Stimulated activated CD4-positive, alpha-beta T cell treated with anti-CD3 and anti-CD28 coated beads, TNF-alpha, amount 100 ng/mL, for 24 hours (primary cell): ENCODE measurements around the gene SLC25A28.

Source experiments
- DNase-seq, 3 experiments: peaks; one replicate each; pipeline ENCODE4 v3.0.0-alpha.2; 2020; ENCODE audit warnings: low read depth in 3 of 3

SLC25A28 gene

DNA sequence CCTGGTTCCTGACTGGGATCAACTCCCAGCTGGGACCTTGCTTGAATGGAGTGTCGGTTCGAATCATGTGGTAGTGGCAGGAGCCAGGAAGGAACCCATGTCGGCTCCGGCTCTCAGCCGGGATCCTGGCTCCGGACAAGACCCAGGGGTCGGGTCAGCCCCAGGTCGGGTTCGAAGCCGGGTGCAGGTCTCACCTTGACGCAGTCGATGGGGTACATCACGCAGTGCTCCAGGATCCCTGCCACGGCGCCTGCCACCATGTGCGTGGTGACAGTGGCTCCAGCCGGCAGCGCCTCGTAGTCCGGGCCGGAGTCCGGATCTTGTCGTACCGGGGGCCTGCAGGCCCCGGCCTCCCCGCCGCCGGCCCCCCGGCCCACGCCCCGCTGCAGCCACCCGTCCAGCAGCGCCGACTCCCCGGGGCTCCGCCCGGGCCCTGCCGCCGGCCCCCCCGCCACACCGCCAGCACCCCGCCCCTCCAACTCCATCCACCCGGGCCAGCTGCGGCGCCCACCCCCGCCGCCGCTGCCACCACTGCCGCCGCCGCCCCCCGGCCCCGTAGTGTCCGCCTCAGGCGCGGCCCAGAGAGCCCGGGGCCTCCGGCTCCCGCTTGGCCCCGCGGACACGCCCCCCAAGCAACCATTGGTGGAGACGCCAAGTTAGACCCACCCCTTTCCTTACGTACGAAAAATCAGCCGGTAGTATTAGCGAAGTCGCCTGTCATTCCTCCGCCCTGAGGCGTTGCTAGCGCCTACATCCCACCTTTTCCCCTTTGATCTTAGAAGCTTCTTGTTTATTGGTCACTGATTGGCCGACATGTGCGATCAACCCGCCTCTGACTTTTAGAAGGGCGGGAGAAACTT, at the start of gene SLC25A28:
TSS of gene SLC25A28 (minus strand) at position 589 of the 860 bp plus-strand sequence. CDS start at position 485, 104 bp downstream.
- DNase-seq: peak; percentile 80 to 90 (median 90)

- DNase-seq: no peak
These were observed 47.0 kb upstream of the SLC25A28 start for GRCh38 chr10:99667108-99667751.

- DNase-seq: no peak
These were observed 45.1 kb upstream of the SLC25A28 start for GRCh38 chr10:99665304-99665703.

GRCh38 chr10:99661377-99661763, 41.1 kb upstream of the SLC25A28 start:
- DNase-seq: no peak

DNA sequence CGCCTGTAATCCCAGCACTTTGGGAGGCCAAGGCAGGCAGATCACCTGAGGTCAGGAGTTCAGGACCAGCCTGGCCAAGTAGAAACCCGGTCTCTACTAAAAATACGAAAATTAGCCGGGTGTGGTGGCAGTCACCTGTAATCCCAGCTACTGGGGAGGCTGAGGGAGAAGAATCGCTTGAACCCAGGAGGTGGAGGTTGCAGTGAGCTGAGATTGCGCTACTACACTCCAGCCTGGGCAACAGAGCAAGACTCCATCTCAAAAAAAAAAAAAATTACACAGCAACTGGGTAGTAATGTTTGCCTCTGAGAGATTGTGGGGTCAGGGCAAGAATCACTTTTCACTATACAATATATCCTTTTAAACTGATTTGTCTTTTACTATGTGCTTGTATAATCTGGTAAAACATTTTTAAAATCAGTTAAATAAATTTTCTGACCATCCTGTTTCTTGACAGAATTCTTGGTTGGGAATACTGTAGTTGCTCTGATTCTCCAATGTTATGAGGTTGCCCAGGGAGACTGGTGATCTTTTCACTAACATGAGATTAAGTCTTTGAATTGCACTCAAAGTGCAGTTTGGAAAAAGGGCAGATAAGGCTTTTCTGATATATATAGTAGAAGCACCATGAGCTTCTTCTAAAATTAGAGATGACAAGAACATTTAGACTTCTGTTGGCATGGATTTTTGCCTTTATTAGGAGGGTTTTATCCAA, 40.6 kb upstream of the SLC25A28 start:
- DNase-seq: no peak

DNA sequence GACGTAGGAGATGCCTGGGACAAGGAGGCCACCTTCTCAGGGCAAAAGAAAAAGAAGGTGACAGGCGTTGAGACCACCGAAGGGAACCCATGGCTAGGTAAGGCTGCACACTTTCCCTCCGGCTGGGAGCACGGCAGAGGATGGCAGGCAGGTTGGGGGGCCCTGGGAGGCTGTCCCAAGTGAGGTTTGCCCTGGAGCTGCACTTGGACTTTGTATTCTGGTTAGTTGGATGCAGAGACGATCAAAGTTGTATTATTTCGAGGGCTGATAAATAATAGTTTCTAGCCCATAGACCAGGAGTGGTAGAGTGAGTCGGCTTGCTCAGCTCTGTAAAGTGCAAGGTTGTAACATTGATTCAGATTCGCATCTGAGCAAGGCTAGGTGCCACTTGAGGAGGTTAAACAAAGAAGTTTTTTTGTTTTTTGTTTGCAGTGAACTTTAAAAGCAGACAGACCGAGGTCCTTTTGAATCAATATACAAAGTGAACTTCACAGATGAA, 39.7 kb upstream of the SLC25A28 start:
- DNase-seq: no peak

DNA sequence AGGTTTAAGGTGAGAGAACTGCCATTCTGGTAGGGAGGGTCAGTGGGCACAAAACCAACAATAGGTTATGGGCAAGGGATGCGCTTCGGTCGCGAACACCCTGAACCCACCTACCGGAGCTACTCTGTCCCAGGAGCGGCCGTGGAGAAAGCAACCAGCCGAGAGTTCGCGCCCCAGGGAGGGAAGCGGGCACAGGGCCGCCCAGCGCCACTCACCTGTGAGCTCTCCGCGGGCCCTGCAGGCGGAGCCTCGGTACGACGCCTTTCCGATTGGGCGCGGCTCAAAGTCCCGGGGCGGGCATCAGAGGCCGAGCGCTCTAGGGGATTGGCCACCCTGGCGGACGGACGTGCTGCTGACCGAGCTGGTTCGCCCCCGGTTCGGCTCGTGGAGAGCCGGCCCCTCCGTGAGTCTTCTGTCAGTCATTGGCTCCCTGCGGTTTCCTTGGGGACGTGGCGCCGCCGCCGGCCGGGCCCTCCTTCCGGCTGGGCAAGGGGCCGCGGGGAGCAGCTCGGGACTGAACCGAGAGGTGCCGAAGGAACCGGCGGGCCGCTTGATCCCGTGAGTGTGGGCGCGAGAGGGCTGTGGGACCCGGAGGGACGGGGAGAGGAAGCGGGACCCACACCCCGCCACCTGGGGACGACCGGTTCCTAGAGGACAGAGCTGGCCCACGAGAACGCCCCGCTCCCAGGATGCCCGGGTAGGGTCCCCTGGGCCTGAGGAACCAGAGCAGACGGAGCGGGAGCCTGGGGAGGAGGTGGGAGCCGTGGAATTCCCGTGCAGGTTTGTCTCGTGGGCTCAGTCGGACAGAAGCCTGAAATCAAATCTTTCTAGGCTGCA, 39.0 kb upstream of the SLC25A28 start, which contains the start of gene ENTPD7:
TSS of gene ENTPD7 (plus strand) at position 479 of the 837 bp plus-strand sequence. CDS start 448 bp downstream, outside the sequence.
- DNase-seq: peak; percentile 83 to 93 (median 83)

DNA sequence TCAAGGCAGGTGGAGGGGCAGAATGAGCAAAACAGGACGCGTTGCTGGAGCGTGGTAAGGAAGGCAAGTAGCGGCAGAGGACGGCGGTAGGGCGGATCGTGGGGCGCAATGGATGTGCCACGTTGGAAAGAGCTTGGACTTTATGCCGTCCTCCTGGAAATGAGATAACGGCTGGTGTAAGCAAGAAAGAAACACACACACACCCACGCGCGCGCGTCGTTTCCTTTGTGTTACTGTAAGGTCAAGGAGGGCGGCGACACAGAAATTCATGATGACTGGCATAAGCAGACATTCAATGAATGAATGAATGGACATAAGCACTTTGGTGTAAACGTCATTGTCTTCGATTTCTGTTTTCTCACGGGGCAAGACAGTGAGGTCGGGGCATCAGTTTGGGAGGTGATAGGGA, 38.4 kb upstream of the SLC25A28 start:
- DNase-seq: peak; percentile 14 to 64 (median 22)

DNA sequence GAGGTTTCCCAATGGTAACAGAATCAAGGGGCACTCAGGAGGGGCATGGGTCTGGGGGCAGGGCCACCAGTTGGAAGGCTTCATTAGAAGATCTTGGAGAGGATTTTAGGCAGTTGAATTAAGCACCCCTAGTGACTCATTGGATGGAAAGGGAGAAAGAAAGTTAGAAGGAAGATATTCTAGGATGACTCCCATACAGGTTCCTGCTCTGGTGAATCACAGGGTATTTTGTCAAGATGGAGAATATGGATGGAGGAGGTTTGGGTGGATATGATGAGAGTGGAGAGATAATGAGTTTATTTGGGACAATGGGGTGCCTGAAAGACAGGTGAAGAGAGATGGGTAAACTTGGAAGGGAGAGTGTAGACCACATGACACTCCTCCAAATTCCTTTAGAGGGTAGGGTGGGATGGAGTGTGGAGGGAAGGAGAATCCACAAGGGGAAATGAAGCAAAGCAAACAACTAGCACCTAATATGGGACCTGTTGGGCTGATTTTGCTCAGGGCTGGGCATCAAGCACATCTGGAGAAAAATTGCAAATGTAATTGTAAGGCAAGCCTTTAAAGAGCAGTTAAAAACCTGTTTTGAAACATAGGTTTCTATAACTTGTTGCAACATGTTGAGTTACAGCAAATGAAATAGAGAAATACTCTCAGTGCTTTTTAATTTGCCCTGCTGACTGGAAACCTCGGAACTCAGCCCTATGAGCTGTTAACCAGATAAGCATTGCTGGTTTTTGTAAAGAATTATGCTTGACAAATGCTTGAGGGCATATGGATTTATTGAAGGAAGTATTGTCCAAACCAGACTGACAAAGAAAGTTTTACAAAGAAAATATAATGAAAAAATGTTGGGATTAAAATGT, 36.2 kb upstream of the SLC25A28 start:
- DNase-seq: no peak

DNA sequence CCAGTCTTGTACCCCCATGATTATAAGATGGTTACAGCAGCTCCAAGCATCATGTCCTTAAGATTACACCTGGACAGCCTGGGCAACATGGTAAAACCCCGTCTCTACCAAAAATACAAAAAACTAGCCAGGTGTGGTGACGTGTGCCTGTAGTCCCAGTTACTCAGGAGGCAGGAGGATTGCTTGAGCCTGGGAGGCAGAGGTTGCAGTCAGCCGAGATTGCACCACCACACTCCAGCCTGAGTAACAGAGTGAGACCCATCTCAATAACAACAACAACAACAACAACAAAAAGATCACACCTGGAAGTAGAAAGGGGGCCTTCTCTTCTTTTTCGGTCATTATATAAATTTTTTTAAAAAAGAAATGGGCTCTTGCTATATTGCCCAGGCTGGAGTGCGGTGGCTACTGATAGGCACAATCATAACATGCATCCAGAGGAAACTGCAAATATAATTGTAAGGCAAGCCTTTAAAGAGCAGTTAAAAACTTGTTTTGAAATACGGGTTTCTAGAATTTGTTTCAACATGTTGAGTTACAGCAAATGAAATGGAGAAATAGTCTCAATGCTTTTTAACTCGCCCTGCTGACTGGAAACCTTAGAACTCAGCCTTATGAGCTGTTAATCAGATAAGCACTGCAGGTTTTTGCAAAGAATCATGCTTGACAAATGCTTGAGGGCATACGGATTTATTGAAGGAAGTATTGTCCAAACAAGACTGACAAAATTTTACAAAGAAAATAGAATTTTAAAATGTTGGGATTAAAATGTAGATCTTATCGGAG, 34.3 kb upstream of the SLC25A28 start:
- DNase-seq: no peak

GRCh38 chr10:99652800-99653390, 32.7 kb upstream of the SLC25A28 start:
- no peak for DNase-seq

- no peak for DNase-seq
These were observed 28.5 kb upstream of the SLC25A28 start for GRCh38 chr10:99648717-99649116.

GRCh38 chr10:99647601-99648151, 27.4 kb upstream of the SLC25A28 start:
- no peak for DNase-seq

DNA sequence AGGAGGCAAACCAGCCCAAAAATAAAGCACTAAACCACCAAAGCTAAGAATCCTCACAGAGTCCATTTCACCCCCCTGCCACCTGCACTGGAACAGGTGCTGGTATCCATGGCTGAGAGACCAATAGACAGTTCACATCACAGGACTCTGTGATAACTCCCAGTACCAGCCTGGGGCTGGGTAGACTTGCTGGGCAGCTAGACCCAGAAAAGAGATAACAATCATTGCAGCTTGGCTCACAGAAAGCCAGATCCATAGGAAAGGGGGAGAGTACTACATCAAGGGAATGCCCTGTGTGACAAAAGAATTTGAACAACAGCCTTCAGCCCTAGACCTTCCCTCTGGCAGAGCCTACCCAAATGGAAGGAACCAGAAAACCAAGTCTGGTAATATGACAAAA, 13.6 kb upstream of the SLC25A28 start:
- DNase-seq: no peak

DNA sequence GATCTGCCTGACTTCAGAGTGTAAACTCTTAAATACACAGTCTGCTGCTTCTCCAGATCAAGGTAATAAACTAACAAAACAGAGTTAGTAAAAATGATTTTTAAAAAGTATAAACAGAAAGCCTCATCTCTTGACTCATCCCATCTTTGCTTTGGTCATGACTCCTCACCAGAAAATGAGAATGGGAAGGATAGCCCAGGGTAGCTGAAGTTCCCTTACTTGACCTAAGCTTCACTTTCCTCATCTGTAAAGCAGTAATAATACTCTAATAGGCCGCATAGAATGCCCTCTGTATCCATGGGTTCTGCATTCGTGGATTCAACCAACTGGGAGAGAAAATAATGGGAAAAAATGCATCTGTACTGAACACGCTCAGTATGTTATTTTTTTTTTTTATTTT, 11.3 kb upstream of the SLC25A28 start:
- no peak for DNase-seq

DNA sequence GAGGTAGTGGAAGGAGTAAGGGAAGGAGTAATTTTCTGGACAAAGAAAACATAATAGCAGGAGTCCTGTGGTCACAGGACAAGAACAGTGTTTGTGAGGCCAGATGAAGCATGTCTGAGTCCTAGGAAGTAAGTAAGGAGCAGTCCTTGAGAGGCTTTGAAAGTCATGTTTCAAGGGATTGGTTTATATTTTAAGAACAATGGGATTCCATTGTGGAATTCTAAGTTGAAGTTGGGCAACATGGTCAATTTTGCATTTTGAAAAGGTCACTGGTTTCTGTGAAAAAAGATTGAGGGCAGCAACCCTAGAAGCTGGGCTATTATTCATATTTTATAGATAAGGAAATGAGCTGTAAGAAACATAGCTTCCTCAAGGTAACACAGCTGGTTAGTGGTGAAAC, 10.8 kb upstream of the SLC25A28 start:
- DNase-seq: no peak

DNA sequence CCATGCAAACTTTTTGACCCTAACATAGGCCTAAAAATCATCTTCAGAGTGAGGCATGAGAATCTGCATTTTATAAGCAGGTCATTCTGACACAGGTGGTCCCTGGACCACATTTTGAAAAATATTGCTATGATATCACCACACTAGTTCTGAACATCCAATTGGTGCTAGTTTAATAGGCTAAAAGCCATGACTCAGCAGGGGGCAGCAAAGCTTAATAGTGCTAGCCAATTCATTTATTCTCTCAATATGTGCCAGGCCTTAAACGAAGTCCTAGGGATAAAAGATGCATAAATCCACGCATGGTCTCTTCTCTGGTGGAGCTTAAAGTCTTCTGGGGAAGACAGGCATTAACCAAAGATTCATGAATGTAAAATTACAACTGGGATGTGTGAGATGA, 10.2 kb upstream of the SLC25A28 start:
- no peak for DNase-seq

DNA sequence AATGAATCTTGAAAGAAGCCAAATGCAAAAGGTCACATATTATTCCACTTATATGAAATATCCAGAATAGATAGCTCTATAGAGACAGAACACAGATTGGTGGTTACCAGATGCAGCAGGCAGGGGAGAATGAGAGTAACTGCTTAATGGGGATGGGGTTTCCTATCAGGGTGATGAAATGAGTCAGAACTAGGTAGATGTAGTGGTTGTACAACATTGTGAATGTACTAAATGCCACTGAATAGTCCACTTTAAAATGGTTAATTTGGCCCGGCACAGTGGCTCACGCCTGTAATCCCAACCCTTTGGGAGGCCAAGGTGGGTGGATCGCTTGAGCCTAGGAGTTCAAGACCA, 9.4 kb upstream of the SLC25A28 start:
- no peak for DNase-seq
